GM12872 (cell line): ENCODE results near the gene SPRR4.

Experiments
- TF ChIP-seq, protein P1 (sequence below): IDR thresholded peaks from 3 replicates; pipeline ENCODE4 v1.5.1; 2011; ENCODE audit warnings: low read depth, mild to moderate bottlenecking, low read length, moderate library complexity; ENCODE audit not compliant: insufficient read depth

SPRR4 gene, protein sequence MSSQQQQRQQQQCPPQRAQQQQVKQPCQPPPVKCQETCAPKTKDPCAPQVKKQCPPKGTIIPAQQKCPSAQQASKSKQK

DNA sequence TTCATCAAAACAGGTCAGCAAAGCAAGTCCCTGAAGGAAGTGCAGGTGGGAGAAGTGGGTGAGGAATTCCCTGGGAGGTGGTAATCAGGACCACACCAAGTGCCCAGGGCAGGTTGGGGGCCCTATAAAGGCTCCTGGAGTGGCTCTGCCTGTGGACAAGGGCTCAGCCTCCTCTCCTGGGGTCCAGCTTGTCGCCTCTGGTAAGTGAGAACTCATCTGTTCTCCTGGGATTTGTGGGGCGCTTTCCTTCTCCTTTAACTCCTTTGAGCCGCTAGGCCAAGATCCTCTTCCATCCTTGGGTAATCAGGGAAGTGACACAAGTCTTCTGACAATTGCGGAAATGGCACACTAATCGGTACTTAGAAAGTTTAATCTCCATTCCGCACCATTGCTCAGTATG lies at the start of gene SPRR4:
Gene SPRR4, plus strand, starts transcription at position 154 of the 400 bp plus-strand sequence. CDS start 1,243 bp downstream, outside the sequence.
- TF ChIP-seq, protein P1, sequence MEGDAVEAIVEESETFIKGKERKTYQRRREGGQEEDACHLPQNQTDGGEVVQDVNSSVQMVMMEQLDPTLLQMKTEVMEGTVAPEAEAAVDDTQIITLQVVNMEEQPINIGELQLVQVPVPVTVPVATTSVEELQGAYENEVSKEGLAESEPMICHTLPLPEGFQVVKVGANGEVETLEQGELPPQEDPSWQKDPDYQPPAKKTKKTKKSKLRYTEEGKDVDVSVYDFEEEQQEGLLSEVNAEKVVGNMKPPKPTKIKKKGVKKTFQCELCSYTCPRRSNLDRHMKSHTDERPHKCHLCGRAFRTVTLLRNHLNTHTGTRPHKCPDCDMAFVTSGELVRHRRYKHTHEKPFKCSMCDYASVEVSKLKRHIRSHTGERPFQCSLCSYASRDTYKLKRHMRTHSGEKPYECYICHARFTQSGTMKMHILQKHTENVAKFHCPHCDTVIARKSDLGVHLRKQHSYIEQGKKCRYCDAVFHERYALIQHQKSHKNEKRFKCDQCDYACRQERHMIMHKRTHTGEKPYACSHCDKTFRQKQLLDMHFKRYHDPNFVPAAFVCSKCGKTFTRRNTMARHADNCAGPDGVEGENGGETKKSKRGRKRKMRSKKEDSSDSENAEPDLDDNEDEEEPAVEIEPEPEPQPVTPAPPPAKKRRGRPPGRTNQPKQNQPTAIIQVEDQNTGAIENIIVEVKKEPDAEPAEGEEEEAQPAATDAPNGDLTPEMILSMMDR: no peak

- TF ChIP-seq, protein P1: no peak
Measured at GRCh38 chr1:152924191-152924590, 46.3 kb upstream of the SPRR4 start.

DNA sequence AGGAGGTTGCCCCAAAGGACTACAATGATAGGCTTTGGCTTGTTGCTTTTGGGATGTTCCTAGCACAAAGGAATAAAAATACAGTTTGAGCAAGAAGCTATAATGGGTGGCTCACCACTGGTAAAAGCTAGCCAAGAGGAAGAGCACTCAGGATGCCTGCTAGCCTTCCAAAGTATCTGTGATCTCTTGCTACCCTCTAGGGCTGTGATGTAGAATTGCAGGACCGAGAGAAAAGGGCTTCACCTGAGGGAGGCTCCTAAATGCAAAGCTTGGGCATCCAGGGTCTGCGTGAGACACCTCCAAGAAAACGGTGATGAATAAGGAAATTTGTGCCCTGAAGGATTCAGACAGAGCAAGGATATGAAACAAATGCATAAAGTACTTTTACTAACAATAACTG lies 44.4 kb upstream of the SPRR4 start:
- TF ChIP-seq, protein P1: peak; percentile 78

DNA sequence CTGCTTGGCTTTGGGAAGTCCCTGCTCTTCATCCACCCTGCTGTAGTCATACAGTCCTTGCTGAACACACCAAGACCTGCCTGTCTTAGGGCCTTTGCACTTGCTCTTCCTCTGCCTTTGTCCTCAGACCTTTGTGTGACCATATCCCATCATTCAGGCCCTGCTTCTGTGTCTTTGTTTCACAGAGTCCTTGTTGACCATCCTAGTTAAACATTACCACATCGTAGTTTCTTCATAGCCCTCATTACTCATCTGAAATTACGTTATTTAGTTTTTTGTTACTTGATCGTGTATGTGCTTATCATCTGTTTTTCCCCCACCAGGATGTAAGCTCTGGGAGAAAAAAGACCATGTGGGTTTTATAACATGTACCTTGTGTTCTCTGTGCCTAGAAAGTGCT lies 41.8 kb upstream of the SPRR4 start:
- TF ChIP-seq, protein P1: no peak

DNA sequence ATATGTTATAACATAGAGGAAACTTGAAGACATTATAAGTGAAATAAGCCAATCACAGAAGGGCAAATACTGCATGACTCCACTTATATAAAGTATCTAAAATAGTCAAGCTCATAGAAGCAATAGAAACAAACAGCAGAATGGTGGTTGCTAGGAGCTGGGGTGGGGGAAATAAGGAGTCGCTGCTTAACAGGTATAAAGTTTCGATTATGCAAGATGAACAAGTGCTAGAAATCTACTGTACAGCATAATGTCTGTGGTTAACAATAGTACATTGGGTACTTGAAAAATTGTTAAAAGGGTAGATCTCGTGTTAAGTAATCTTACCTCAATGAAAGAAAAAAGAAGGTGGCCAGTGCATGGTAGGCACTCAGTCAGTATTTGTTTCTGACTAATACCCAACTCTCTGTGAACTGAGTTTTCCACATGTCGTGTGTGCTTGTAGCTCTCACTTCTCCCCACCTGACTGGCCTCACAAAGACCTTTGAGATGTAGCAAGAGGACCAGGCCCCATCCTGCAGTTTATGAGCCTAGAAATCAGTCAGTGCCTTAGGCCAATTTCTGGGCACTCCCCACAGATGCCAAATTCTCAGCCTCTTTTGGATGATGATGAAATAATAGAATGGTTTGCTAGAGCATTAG lies 38.2 kb upstream of the SPRR4 start:
- TF ChIP-seq, protein P1: no peak

- TF ChIP-seq, protein P1: no peak
Measured at GRCh38 chr1:152933196-152933595, 37.3 kb upstream of the SPRR4 start.

DNA sequence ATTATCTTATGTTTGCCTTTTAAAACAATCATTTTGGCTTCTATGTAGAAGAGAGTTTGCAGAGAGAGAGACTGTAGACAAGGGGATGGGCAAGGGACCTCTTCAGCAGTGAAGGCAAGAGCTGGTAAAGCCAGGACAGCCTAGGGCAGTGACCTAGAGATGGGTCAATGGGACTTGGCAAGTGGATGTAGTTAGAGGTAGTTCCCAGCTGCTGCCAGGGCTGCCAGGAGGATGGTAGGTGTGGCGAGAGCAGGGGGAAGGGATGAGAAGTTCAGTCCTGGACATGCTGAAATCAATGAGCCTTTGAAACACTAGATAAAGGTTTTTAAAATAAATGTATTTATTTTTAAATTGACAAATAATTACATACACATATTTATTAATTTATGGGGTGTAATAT lies 29.8 kb upstream of the SPRR4 start:
- TF ChIP-seq, protein P1: no peak
